Osteocyte (in vitro differentiated cells): ENCODE data around the gene LINGO1. TPM values are rescaled to one million over a fixed set of nuclear protein-coding genes. Genes with fewer than 3 reads are reported as not detected.

Experiments
- DNase-seq: peaks from one replicate; pipeline ENCODE4 v3.0.0; 2021; ENCODE audit warnings: mixed read lengths; ENCODE audit not compliant: unreplicated experiment; ENCODE audit errors: extremely low spot score
- H3K27ac Mint-ChIP-seq: one replicate; pipeline ENCODE4 v1.8.0; 2021; ENCODE audit warnings: mild to moderate bottlenecking, mixed read lengths; ENCODE audit not compliant: unreplicated experiment
- H3K27me3 Mint-ChIP-seq: one replicate; pipeline ENCODE4 v1.8.0; 2021; ENCODE audit warnings: mixed read lengths; ENCODE audit not compliant: unreplicated experiment
- H3K36me3 Mint-ChIP-seq: one replicate; pipeline ENCODE4 v1.8.0; 2021; ENCODE audit warnings: mixed read lengths; ENCODE audit not compliant: unreplicated experiment
- H3K4me1 Mint-ChIP-seq: one replicate; pipeline ENCODE4 v1.8.0; 2021; ENCODE audit warnings: mixed read lengths; ENCODE audit not compliant: unreplicated experiment
- H3K4me3 Mint-ChIP-seq: one replicate; pipeline ENCODE4 v1.8.0; 2021; ENCODE audit warnings: mild to moderate bottlenecking, moderate library complexity, mixed read lengths; ENCODE audit not compliant: unreplicated experiment
- H3K9me3 Mint-ChIP-seq: one replicate; pipeline ENCODE4 v1.8.0; 2021; ENCODE audit warnings: mixed read lengths; ENCODE audit not compliant: unreplicated experiment
- CTCF ChIP-seq: fragments of 200-600 bp; sonication (generic); IDR thresholded peaks from 2 replicates; pipeline ENCODE4 v1.5.0; 2021; ENCODE audit warnings: antibody characterized with exemption, mild to moderate bottlenecking, moderate library complexity
- total RNA-seq: library from RNA; stranded (reverse); gene quantifications from 2 replicates; pipeline ENCODE4 v1.2.1, GENCODE V29; 2021

Gene LINGO1
- total RNA-seq, 1 donor from 2014 or later = 2.4 TPM

- Mint-ChIP-seq H3K4me3 (no peak overlapping the region), H3K4me1 (peaks cover 3% of the 10 kb centered on the region), H3K27ac (no peak overlapping the region), H3K36me3 (no peaks in the 10 kb centered on the region), H3K9me3 (no peaks in the 10 kb centered on the region), H3K27me3 (peaks cover 33% of the 10 kb centered on the region)
- TF ChIP-seq CTCF = no peak
- no peak for DNase-seq
These were observed 5.6 kb downstream of the LINGO1 start for GRCh38 chr15:77627067-77627466.

- Mint-ChIP-seq H3K4me3 (no peak overlapping the region), H3K27ac (no peak overlapping the region), H3K36me3 (no peaks in the 10 kb centered on the region), H3K4me1 (peaks cover 1% of the 10 kb centered on the region), H3K27me3 (peaks cover 31% of the 10 kb centered on the region), H3K9me3 (no peaks in the 10 kb centered on the region)
- TF ChIP-seq CTCF = no peak
- DNase-seq = no peak
These were observed 6.7 kb downstream of the LINGO1 start for GRCh38 chr15:77626002-77626401.

DNA sequence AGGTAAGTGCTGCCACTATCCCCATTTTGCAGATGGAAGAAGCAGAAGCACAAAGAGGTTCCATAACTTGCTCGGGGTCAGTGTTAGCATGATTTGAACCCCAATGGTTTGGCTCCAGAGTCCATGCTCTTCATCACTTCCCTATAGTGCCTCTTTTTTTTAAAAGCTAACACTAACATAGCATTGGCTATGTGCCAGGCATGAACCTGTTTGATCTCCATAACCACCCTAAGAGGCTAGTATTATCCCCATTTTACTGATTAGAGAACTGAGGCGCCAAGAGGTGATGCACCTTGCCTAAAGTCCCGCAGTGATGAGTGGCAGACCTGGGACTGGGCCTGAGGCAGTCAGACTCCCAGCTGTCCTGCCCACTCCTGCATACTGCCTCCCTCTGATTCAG lies 7.3 kb downstream of the LINGO1 start:
- Mint-ChIP-seq H3K4me3 (no peak overlapping the region), H3K36me3 (no peaks in the 10 kb centered on the region), H3K9me3 (no peaks in the 10 kb centered on the region), H3K27ac (no peak overlapping the region), H3K27me3 (peaks cover 29% of the 10 kb centered on the region), H3K4me1 (no peaks in the 10 kb centered on the region)
- no peak for DNase-seq
- no peak for TF ChIP-seq CTCF

DNA sequence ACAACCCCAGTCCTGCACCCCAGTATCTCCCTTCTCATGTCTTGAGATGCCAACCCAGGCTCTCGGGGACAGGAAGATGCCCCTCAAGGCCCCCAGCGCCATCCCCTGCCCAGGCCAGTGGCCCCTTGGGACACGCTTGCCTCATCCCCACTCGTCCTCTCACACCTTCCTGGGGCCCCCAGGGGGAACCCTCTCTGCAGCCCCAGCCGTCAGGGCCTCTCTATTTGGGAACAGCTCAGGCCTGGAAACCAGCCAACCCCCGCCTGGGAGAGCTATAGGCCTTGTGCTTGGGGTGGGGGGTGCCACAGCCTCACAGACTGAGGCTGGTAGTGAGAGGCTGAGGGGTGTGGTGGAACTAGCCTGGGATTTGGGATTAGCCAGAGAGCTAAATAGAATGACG lies 7.8 kb downstream of the LINGO1 start:
- Mint-ChIP-seq H3K36me3 (no peaks in the 10 kb centered on the region), H3K4me1 (no peaks in the 10 kb centered on the region), H3K4me3 (no peak overlapping the region), H3K9me3 (no peaks in the 10 kb centered on the region), H3K27me3 (peaks cover 24% of the 10 kb centered on the region), H3K27ac (no peak overlapping the region)
- TF ChIP-seq CTCF = no peak
- no peak for DNase-seq

DNA sequence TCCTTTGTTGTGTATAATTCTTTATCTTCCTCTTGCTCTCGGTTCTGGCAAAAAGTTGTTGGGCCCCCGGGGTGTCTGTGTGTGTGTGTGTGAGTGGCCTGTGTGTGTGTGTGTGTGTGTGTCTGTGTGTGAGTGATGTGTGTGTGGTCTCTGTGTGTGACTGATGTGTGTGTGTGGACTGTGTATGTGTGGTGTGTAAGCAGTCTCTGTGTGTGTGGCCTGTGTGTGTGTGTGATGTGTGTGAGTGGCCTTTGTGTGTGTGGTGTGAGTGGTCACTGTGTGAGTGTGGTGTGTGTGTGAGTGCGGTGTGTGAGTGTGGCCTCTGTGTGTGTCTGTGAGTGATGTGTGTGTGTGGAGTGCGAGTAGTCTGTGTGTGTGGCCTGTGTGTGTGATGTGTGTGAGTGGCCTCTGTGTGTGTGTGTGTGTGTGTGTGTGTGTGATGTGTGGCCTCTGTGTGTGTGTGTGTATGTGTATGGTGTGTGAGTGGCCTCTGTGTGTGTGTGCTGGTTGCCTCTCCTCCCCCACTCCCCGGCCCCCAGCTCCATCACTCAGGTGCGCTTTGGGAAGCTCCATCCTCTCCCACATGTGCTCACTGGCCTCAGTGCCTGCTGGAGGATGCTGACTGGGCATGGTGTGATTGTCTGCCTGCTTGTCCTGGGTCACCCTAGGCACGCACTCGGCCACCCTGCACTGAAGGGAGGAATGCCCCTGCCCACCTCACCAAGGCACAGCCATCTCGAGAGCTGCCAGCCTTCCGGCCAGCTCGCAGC lies 8.8 kb downstream of the LINGO1 start:
- no peak for DNase-seq
- H3K36me3 Mint-ChIP-seq = no peaks in the 10 kb centered on the region
- TF ChIP-seq CTCF = no peak
- H3K27ac Mint-ChIP-seq = no peak overlapping the region
- peaks cover 15% of the 10 kb centered on the region for H3K27me3 Mint-ChIP-seq
- no peak overlapping the region for H3K4me3 Mint-ChIP-seq
- H3K9me3 Mint-ChIP-seq = no peaks in the 10 kb centered on the region
- no peaks in the 10 kb centered on the region for H3K4me1 Mint-ChIP-seq
